ENCODE results near the gene RHOF.
A peak's percentile ranks its signal among the peaks of the same experiment; 100 is the strongest.

Gene RHOF

DNA sequence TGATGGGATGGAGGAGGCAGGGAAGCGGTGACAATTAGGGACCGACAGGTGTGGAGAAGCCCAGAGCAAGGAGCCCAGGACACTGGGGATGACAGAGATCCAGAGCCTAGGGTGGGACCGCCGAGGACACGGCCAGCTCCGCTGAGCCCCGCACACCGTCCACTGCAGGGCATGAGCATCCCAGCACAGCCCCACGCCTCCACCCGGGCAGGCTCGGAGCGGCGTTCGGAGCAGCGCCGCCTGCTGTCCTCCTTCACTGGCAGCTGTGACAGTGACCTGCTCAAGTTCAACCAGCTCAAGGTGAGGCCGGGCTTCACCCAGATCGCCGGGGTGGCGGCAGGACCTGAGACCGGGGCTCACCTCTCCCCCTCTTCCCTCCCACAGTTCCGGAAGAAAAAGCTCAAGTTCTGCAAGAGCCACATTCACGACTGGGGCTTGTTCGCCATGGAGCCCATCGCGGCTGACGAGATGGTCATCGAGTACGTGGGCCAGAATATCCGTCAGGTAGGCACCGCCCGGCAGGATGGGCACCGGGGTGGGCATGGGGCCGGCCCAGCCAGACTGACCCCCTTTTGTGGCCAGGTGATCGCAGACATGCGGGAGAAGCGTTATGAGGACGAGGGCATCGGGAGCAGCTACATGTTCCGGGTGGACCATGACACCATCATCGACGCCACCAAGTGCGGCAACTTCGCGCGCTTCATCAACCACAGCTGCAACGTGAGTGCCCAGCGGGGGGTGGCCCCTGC lies 34.0 kb upstream of the RHOF start:
- Histone ChIP-seq H3K4me1 (no peaks in the 10 kb centered on the region), H3K4me3 (ENCODE audit: low read depth, low read length) (no peak overlapping the region), H3K9me3 (no peaks in the 10 kb centered on the region), H3K36me3 (peaks cover 57% of the 10 kb centered on the region), H3K27me3 (no peaks in the 10 kb centered on the region)
- no peak for DNase-seq
- TF ChIP-seq, protein P1, sequence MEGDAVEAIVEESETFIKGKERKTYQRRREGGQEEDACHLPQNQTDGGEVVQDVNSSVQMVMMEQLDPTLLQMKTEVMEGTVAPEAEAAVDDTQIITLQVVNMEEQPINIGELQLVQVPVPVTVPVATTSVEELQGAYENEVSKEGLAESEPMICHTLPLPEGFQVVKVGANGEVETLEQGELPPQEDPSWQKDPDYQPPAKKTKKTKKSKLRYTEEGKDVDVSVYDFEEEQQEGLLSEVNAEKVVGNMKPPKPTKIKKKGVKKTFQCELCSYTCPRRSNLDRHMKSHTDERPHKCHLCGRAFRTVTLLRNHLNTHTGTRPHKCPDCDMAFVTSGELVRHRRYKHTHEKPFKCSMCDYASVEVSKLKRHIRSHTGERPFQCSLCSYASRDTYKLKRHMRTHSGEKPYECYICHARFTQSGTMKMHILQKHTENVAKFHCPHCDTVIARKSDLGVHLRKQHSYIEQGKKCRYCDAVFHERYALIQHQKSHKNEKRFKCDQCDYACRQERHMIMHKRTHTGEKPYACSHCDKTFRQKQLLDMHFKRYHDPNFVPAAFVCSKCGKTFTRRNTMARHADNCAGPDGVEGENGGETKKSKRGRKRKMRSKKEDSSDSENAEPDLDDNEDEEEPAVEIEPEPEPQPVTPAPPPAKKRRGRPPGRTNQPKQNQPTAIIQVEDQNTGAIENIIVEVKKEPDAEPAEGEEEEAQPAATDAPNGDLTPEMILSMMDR (IDR thresholded peaks at IDR 0.05; ENCODE audit: low read depth, low read length), result no peak

DNA sequence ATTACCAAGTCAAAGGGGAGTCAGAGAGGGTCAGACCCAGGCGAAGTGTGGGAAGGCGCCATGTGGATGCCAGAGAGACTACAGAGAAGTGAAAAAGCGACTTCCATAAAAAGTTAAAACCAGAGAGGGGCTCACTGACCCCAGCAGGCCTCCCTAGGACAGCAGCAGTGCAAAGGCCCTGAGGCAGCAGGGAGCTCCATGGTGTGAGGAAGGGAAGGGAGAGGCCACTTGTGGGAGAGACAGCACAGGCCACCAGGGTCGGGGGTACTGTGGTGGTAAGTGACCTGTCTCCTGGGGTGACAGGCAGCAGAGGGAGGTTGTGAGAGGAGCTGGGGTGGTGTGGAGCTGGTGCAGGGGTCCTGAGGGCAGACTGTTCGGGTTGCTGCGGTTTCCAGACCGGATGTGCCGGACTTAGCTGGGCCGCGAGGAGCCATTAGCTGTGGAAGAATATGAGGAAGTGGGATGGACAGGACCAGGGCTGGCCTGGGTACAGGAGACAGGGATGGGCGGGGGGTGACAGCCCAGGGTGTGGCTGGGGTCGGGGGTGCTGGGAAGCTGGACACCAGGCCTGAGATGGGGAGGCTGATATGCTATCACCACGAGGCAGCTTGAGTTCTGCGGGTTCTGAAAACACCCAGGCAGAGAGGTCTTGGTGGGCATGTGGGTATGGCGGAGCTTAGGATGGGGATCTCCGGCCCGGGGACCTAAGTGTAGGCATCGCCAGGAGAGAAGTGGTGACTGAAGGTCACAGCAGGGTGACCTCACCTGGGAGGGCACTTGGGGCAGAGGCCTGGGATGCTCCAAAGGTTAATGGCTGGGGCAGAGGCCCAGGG lies 33.0 kb upstream of the RHOF start:
- DNase-seq, result peak; percentile 10
- TF ChIP-seq, protein P1 (IDR thresholded peaks at IDR 0.05; ENCODE audit: low read depth, low read length), result no peak
- no peaks in the 10 kb centered on the region for H3K4me1 ChIP-seq
- no peaks in the 10 kb centered on the region for H3K9me3 ChIP-seq
- H3K27me3 ChIP-seq, result no peaks in the 10 kb centered on the region
- no peak overlapping the region for H3K4me3 ChIP-seq (ENCODE audit: low read depth, low read length)
- peaks cover 64% of the 10 kb centered on the region for H3K36me3 ChIP-seq

DNA sequence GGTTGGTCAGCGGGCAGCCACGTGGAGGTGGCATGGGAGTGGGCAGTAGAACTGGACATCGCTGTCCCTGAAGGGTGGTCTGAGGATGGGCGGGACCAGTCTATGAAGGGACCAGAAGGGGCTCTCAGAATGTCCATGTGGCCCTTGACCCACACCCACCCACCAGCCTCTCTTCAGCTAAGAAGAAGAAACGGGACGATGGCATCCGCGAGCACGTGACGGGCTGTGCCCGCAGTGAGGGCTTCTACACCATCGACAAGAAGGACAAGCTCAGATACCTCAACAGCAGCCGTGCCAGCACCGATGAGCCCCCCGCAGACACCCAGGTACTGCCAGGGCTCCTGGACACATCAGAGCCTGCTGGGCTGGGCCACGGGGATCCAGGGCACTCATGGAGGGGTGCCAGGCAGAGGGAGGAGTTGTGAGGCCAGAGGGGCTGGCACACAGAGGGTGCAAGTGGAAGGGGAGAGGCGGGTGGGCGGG lies 31.6 kb upstream of the RHOF start:
- no peaks in the 10 kb centered on the region for H3K9me3 ChIP-seq
- no peaks in the 10 kb centered on the region for H3K4me1 ChIP-seq
- TF ChIP-seq, protein P1 (IDR thresholded peaks at IDR 0.05; ENCODE audit: low read depth, low read length), result no peak
- no peaks in the 10 kb centered on the region for H3K27me3 ChIP-seq
- no peak overlapping the region for H3K4me3 ChIP-seq (ENCODE audit: low read depth, low read length)
- peak; percentile 12 for DNase-seq
- H3K36me3 ChIP-seq, result peaks cover 67% of the 10 kb centered on the region

DNA sequence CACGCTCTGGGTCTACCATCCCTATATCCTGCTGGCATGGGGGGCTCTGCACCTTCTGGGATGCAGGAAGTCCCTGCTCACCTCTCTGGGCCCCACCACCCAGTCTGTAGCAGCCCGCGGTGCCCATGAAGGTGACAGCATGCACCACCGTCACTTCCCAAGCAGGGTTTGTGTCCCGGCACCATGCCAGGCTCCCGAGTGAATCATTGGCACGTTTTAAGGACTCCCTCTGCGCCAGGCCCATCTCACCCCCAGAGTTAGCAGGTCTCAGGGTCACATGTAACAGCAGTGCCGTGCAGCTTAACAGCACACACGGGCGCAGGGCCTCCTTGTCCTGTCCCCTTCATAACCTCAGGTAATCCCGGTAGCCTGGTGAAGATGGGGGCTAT lies 30.2 kb upstream of the RHOF start:
- DNase-seq, result no peak
- H3K27me3 ChIP-seq, result no peaks in the 10 kb centered on the region
- H3K9me3 ChIP-seq, result no peaks in the 10 kb centered on the region
- H3K4me1 ChIP-seq, result no peaks in the 10 kb centered on the region
- TF ChIP-seq, protein P1 (IDR thresholded peaks at IDR 0.05; ENCODE audit: low read depth, low read length), result no peak
- H3K36me3 ChIP-seq, result peaks cover 73% of the 10 kb centered on the region
- no peak overlapping the region for H3K4me3 ChIP-seq (ENCODE audit: low read depth, low read length)

DNA sequence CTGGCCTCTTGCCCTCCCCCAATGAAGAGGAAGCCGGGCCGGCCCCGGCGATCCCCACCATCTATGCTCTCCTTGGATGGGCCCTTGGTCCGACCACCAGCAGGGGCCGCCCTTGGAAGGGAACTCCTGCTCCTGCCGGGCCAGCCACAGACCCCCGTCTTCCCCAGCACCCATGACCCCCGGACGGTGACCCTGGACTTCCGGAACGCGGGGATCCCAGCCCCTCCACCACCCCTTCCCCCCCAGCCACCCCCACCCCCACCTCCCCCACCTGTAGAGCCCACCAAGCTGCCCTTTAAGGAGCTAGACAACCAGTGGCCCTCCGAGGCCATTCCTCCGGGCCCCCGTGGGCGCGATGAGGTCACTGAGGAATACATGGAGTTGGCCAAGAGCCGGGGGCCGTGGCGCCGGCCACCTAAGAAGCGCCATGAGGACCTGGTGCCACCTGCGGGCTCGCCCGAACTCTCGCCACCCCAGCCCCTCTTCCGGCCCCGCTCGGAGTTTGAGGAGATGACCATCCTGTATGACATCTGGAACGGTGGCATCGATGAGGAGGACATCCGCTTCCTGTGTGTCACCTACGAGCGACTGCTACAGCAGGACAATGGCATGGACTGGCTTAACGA lies 29.7 kb upstream of the RHOF start:
- peak; percentile 42 for DNase-seq
- Histone ChIP-seq H3K36me3 (peaks cover 69% of the 10 kb centered on the region), H3K4me1 (no peaks in the 10 kb centered on the region), H3K9me3 (no peaks in the 10 kb centered on the region), H3K27me3 (no peaks in the 10 kb centered on the region), H3K4me3 (ENCODE audit: low read depth, low read length) (no peak overlapping the region)
- TF ChIP-seq, protein P1 (IDR thresholded peaks at IDR 0.05; ENCODE audit: low read depth, low read length), result no peak

Measured in BE2C (cell line).